Ascending aorta (tissue), 2 donors: ENCODE data around the gene PEX10. TPM values are rescaled to one million over a fixed set of nuclear protein-coding genes. Genes with fewer than 3 reads are reported as not detected.

Source experiments
- DNase-seq, 2 donors: peaks; one replicate each; pipeline ENCODE4 v3.0.0-alpha.2; 2019; ENCODE audit warnings: low spot score in 2 of 2
- H3K27ac ChIP-seq, 2 donors: fragments of 200-600 bp; sonication (generic); one replicate each; pipeline ENCODE4 v1.5.1; 2016 to 2017; ENCODE audit warnings: mild to moderate bottlenecking in 1 of 2
- H3K27me3 ChIP-seq: fragments of 200-600 bp; sonication (generic); one replicate; pipeline ENCODE4 v1.5.1; 2017
- H3K36me3 ChIP-seq, 2 donors: fragments of 200-600 bp; sonication (generic); one replicate each; pipeline ENCODE4 v1.5.1; 2016
- H3K4me1 ChIP-seq, 2 donors: fragments of 200-600 bp; sonication (generic); one replicate each; pipeline ENCODE4 v1.5.1; 2016 to 2017; ENCODE audit warnings: mild to moderate bottlenecking in 1 of 2
- H3K4me3 ChIP-seq, 2 donors: fragments of 200-600 bp; sonication (generic); one replicate each; pipeline ENCODE4 v1.5.1; 2016 to 2017; ENCODE audit warnings: mild to moderate bottlenecking in 1 of 2
- H3K9me3 ChIP-seq, 2 donors: fragments of 200-600 bp; sonication (generic); one replicate each; pipeline ENCODE4 v1.5.1; 2016
- intact Hi-C: fragments of 100-400 bp; cut with DNase I; formaldehyde crosslinking; loops from one replicate; pipeline ENCODE4 v1.15.1; 2023
- total RNA-seq: library from RNA; depleted of rRNA; stranded (reverse); fragments of >200 nt; gene quantifications from one replicate; pipeline ENCODE4 v1.1.0, GENCODE V29; 2016
- TF ChIP-seq, protein P1 (sequence below), 3 experiments: fragments of 200-600 bp in 2 of 3; fragments of 450-650 bp in 1 of 3; sonication (generic) in 2 of 3; IDR thresholded peaks; one replicate each; pipeline ENCODE4 v1.5.1; 2016 to 2019; ENCODE audit warnings: antibody characterized with exemption in 3 of 3, mild to moderate bottlenecking in 1 of 3, moderate library complexity in 1 of 3

The PEX10 gene
- total RNA-seq, 1 donor from 2014 or later: 26.1 TPM

DNA sequence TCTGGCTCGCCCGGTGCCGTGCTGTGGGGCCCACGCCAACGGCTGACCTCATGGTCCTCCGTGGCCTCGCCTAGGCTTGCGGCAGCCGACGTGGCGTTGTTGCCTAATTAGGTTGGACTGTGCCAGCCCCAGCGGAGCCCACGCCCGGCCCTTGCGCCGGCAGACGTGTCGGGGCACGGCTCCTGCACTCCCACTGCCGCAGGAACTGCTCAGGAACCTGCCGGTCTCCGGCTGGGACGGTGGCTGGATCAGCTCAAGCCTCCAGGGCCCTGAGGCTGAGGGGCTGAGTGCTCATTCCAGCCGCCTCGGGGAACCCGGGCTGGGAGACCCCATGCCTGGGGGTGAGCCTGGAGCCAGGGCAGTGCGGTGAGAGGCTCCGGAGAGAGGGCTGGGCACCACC is 16.1 kb upstream of the PEX10 start:
- intact Hi-C loops: no loop called here
- peaks cover 0 to 3% of the 10 kb centered on the region in 2 donors for H3K9me3 ChIP-seq
- H3K27ac ChIP-seq: no peak overlapping the region
- H3K4me1 ChIP-seq: no peaks in the 10 kb centered on the region
- no peaks in the 10 kb centered on the region for H3K27me3 ChIP-seq
- no peaks in the 10 kb centered on the region for H3K36me3 ChIP-seq
- TF ChIP-seq, protein P1, sequence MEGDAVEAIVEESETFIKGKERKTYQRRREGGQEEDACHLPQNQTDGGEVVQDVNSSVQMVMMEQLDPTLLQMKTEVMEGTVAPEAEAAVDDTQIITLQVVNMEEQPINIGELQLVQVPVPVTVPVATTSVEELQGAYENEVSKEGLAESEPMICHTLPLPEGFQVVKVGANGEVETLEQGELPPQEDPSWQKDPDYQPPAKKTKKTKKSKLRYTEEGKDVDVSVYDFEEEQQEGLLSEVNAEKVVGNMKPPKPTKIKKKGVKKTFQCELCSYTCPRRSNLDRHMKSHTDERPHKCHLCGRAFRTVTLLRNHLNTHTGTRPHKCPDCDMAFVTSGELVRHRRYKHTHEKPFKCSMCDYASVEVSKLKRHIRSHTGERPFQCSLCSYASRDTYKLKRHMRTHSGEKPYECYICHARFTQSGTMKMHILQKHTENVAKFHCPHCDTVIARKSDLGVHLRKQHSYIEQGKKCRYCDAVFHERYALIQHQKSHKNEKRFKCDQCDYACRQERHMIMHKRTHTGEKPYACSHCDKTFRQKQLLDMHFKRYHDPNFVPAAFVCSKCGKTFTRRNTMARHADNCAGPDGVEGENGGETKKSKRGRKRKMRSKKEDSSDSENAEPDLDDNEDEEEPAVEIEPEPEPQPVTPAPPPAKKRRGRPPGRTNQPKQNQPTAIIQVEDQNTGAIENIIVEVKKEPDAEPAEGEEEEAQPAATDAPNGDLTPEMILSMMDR (IDR thresholded peaks at IDR 0.05): no peak
- no peak overlapping the region for H3K4me3 ChIP-seq
- no peak for DNase-seq

DNA sequence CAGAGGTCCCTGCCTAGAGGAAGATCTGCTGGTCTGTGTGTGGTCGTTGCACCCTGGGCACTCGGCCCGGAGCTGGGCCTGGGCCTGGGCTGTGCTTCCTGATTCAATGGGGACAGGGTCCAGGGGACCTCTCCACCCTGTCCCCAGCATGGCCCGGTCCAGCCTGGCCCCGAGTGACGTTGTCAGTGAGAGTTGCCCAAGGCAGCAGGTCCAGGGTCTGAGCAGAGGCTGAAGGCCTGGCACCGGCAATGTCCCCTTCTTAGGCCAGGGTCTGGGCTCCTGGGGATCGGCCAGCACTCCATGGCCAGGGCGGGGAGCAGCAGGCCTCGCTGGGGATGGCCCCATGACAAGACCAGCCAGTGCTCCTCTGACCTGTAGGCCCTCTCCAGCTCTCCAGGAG is 15.6 kb upstream of the PEX10 start:
- Histone ChIP-seq H3K27ac (no peak overlapping the region), H3K4me1 (no peaks in the 10 kb centered on the region), H3K9me3 (peaks cover 0 to 8% of the 10 kb centered on the region in 2 donors), H3K4me3 (no peak overlapping the region), H3K36me3 (no peaks in the 10 kb centered on the region), H3K27me3 (no peaks in the 10 kb centered on the region)
- TF ChIP-seq, protein P1 (IDR thresholded peaks at IDR 0.05): no peak
- no peak for DNase-seq
- intact Hi-C loops: no loop called here

DNA sequence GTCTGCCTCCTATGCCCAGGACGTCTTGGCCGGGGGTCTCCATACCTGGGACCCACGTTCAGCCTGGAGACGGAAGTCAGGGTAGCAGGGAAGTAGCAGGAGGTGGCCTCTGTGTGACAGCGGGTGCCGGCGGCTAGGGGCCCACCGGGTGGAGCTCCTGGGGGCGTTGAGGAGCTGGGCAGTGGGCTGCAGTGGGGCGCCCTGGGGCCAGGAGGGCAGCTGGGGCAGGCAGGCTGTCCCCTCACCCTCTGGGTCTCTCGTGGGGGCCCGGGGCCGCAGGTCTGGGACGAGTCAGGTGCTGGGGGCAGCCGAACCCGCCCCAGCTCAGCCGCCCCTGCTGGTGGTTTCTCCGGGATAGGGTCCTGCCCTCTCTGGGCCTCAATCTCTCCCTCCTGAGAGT is 14.7 kb upstream of the PEX10 start:
- Histone ChIP-seq H3K27me3 (no peaks in the 10 kb centered on the region), H3K36me3 (no peaks in the 10 kb centered on the region)
- intact Hi-C loops: no loop called here

DNA sequence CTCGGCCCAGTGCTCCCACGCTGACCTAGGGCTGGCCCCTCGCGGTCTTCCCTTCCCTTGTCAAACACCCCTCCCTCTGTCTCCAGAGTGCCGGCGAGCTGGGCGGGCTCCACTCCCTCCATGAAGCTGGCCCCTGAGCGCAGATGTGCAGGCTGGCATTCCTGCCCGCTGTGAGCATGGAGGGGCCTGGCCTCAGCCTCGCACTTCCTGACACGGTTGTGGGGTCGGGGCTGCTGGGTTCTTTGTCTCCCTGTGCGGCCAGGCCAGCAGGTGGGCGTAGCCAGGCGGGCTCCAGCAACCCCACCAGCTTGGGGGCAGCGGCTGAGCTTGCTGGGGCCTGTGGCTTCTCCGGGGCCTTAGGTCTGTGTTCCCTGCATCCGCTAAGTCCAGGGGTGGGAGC is 14.2 kb upstream of the PEX10 start:
- TF ChIP-seq, protein P1 (IDR thresholded peaks at IDR 0.05): no peak
- peaks cover 0 to 8% of the 10 kb centered on the region in 2 donors for H3K9me3 ChIP-seq
- H3K36me3 ChIP-seq: no peaks in the 10 kb centered on the region
- DNase-seq: no peak
- no peak overlapping the region for H3K4me3 ChIP-seq
- no peaks in the 10 kb centered on the region for H3K4me1 ChIP-seq
- intact Hi-C loops: no loop called here
- H3K27me3 ChIP-seq: no peaks in the 10 kb centered on the region
- H3K27ac ChIP-seq: no peak overlapping the region

More for the DNA sequence above, 14.7 kb upstream of the PEX10 start:
- Histone ChIP-seq H3K4me3 (no peak overlapping the region), H3K27ac (no peak overlapping the region), H3K9me3 (peaks cover 0 to 8% of the 10 kb centered on the region in 2 donors), H3K4me1 (no peaks in the 10 kb centered on the region)
- no peak for DNase-seq
- TF ChIP-seq, protein P1 (IDR thresholded peaks at IDR 0.05): no peak

DNA sequence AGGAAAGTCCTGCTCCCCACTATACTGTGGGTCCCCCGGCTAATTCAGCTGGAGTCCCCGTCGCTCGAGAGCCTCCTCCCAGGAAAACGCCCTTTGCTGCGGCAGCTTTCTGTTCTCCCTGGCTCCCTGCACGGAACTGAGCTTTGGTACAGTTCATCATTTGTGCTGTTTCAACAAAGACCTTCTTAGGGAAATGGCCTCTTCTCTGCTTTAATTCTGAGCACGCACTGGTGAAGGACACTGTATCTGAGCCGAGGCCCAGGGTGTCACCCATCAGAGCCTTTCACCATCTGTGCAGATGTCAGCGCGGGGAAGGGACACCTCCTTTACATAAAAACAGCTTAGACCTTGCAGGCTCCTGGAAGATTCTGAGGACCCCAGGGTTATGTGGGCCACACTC is 13.5 kb upstream of the PEX10 start:
- TF ChIP-seq, protein P1 (IDR thresholded peaks at IDR 0.05): no peak
- peaks cover 0 to 8% of the 10 kb centered on the region in 2 donors for H3K9me3 ChIP-seq
- H3K4me1 ChIP-seq: no peaks in the 10 kb centered on the region
- no peak overlapping the region for H3K4me3 ChIP-seq
- no peak for DNase-seq
- H3K27me3 ChIP-seq: no peaks in the 10 kb centered on the region
- intact Hi-C loops: no loop called here
- no peaks in the 10 kb centered on the region for H3K36me3 ChIP-seq
- no peak overlapping the region for H3K27ac ChIP-seq

DNA sequence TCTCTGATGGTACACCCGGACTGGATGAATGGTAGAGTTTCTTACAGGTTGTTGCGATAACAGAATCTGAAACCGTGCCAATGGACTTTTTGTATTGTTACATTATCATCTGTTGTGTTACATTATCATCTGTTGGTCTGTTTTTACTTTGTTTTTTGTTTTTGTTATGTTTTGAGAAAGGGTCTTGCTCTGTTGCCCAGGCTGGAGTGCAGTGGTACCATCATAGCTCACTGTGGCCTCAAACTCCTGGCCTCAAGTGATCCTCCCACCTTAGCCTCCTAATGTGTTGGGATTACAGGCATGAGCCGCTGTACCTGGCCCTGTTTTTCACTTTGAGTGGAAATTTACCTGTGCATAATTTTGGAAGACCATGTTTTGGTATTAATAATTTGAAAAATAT is 10.2 kb upstream of the PEX10 start:
- H3K36me3 ChIP-seq: no peaks in the 10 kb centered on the region
- H3K27ac ChIP-seq: no peak overlapping the region
- intact Hi-C loops: no loop called here
- no peaks in the 10 kb centered on the region for H3K4me1 ChIP-seq
- no peak overlapping the region for H3K4me3 ChIP-seq
- peaks cover 0 to 8% of the 10 kb centered on the region in 2 donors for H3K9me3 ChIP-seq
- DNase-seq: no peak
- TF ChIP-seq, protein P1 (IDR thresholded peaks at IDR 0.05): no peak
- peaks cover 6% of the 10 kb centered on the region for H3K27me3 ChIP-seq
